ENCODE results near the gene HLA-A. TPM values are rescaled to one million over a fixed set of nuclear protein-coding genes. Genes with fewer than 3 reads are reported as not detected.

The HLA-A gene
- polyA plus RNA-seq, 4 donors: 116 to 202 (median 172) TPM

- no peak for DNase-seq (ENCODE audit: low read depth in 4 of 4, low spot score in 3 of 4)
Observed at GRCh38 chr6:29984232-29984631, 41.9 kb downstream of the HLA-A start.

DNA sequence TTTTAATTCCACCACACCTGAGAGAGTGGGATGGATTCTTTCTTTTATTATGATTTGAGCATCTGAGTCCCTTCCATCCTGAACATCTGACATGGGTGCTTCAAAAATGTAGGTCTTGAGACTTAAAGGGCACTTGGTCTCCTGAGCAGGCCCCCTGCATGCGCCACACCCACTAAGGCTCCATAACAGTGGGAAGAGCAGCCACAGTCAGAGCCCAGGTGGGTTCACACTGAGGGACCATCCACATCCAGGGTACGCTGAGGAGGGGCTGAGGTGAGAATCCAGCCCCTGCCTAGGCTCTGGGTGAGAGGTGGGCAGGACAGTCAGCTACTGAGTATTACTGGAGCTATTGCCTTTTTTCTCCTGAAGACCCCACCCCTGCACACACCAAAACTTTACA is 42.7 kb downstream of the HLA-A start:
- no peak for DNase-seq (ENCODE audit: low read depth in 4 of 4, low spot score in 3 of 4)

GRCh38 chr6:29986179-29986781 is 43.9 kb downstream of the HLA-A start:
- no peak for DNase-seq (ENCODE audit: low read depth in 4 of 4, low spot score in 3 of 4)

DNA sequence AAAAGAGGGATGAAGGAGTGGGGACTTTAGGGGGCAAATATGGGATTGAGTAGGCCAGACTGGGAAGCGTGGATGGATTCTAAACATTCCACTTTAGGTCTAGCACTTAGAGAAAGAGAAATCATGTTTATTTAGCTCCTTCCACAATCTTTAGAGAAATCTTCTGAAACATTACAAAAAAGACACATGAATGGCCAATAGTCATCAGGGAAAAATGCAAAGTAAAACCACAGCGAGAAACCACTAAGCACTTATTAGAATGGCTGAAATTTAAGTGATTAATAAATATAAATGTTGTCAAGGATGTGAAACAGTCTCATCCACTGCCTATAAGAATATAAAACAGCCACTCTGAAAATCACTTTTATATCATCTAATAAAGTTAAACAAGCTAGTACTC is 46.9 kb downstream of the HLA-A start:
- DNase-seq (ENCODE audit: low read depth in 4 of 4, low spot score in 3 of 4): no peak

DNA sequence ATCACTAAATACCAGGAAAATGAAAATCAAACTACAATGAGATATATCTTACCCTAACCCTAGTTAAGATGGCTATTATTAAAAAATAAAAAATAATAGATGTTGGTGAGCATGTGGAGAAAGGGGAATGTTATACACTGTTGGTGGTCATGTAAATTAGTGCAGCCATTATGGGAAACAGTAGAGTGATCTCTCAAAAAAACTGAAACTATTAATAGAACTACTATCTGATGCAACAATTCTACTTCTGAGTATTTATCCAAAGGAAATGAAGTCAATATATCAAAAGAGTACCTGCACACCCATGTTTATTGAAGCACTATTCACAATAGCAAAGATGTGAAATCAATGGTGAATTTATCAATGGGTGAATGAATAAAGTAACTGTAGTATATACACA is 48.6 kb downstream of the HLA-A start:
- DNase-seq (ENCODE audit: low read depth in 4 of 4, low spot score in 3 of 4): no peak

DNA sequence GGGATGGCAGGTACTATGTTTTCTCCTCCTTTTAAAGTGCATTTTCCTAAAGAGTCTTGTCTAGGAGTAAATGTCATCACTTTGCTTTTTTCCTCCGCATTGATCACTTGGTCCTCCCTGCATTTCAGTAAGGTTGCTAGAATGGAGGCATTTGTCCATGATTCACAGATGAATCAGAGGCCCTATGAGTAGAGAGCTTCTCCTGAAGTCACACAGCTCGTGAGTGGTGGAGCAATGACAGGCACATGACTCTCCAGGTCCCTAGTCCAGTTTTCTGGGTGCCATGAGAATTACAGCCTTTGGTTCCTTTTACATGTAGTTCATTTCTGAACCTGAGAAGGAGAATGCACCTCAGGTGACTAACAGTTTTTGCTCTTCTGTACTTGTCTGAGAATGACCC is 50.5 kb downstream of the HLA-A start:
- DNase-seq (ENCODE audit: low read depth in 4 of 4, low spot score in 3 of 4): no peak

DNA sequence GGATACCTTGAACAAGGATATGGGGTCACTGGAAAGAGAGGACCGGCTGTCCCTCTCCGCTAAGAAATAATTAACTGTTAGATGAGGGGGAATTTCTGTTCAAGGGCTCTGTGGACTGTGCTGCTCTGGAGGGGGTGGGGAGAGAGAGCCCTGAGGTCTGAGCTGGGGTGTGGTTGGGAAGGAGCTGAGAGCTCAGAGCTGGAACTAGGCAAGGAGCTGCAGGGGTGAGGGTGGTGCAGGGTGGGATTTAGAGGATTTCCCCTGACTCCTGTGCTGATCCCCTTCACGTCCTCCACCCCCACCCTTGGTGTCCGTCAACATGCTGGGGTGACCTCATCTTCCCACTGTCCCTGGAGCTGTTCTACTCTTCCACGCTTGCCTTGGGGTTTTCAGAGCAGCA is 52.5 kb downstream of the HLA-A start:
- DNase-seq (ENCODE audit: low read depth in 4 of 4, low spot score in 3 of 4): no peak

GRCh38 chr6:29995340-29995777 is 53.0 kb downstream of the HLA-A start:
- no peak for DNase-seq (ENCODE audit: low read depth in 4 of 4, low spot score in 3 of 4)

Other genes with a start within 250 kb of the HLA-A start
- 1 to 10 TPM; 4.9 to 8.4 (median 5.9) TPM for gene HLA-F, start 219.1 kb upstream of the HLA-A start, polyA plus RNA-seq (ENCODE audit: insufficient read length in 4 of 4)
- 10 to 100 TPM in 1 of 4 donors, 1 to 10 TPM in 2, under 1 TPM in 1; 0.57 to 10.5 (median 4.4) TPM for gene HLA-G, start 114.7 kb upstream of the HLA-A start, polyA plus RNA-seq (ENCODE audit: insufficient read length in 4 of 4)
- 10 to 100 TPM; 36.7 to 41.9 (median 37.7) TPM for gene POLR1H, start 118.7 kb downstream of the HLA-A start, polyA plus RNA-seq (ENCODE audit: insufficient read length in 4 of 4)
- gene PPP1R11, start 124.7 kb downstream of the HLA-A start, polyA plus RNA-seq (ENCODE audit: insufficient read length in 4 of 4): 10 to 100 TPM; 56.7 to 74.2 (median 64.7) TPM
- gene RNF39, start 133.2 kb downstream of the HLA-A start, polyA plus RNA-seq (ENCODE audit: insufficient read length in 4 of 4): 1 to 10 TPM in 3 of 4 donors, under 1 TPM in 1; 0.97 to 1.5 (median 1.3) TPM
- not detected for gene TRIM31, start 170.6 kb downstream of the HLA-A start, polyA plus RNA-seq (ENCODE audit: insufficient read length in 4 of 4)
- not detected for gene TRIM40, start 193.6 kb downstream of the HLA-A start, polyA plus RNA-seq (ENCODE audit: insufficient read length in 4 of 4)
- 1 to 10 TPM in 1 of 4 donors, under 1 TPM in 3; 0.45 to 2.6 (median 0.48) TPM for gene TRIM10, start 218.7 kb downstream of the HLA-A start, polyA plus RNA-seq (ENCODE audit: insufficient read length in 4 of 4)
- gene TRIM15, start 221.0 kb downstream of the HLA-A start, polyA plus RNA-seq (ENCODE audit: insufficient read length in 4 of 4): under 1 TPM in 1 of 4 donors, not detected in 3; 0.14 TPM

Data from left renal pelvis (tissue), 4 donors.